Activated gamma-delta T cell (primary cell): ENCODE measurements around the gene CCDC13.

Experiments
- DNase-seq: peaks from one replicate; lab custom pipeline; 2025; lab: John Stamatoyannopoulos, UW

The CCDC13 gene

GRCh38 chr3:42732829-42733459 is 40.1 kb downstream of the CCDC13 start:
- no peak for DNase-seq

- no peak for DNase-seq
These were observed 40.7 kb downstream of the CCDC13 start for GRCh38 chr3:42732196-42732828.

GRCh38 chr3:42731476-42732195 is 41.4 kb downstream of the CCDC13 start:
- DNase-seq: no peak

- no peak for DNase-seq
These were observed 42.2 kb downstream of the CCDC13 start for GRCh38 chr3:42730706-42731420.

GRCh38 chr3:42730294-42730693 is 42.8 kb downstream of the CCDC13 start:
- DNase-seq: no peak

- no peak for DNase-seq
These were observed 43.5 kb downstream of the CCDC13 start for GRCh38 chr3:42729404-42730145.

- DNase-seq: no peak
These were observed 44.2 kb downstream of the CCDC13 start for GRCh38 chr3:42728668-42729364.

GRCh38 chr3:42728056-42728455 is 45.0 kb downstream of the CCDC13 start:
- no peak for DNase-seq

GRCh38 chr3:42725454-42725853 is 47.6 kb downstream of the CCDC13 start:
- DNase-seq: no peak

- no peak for DNase-seq
These were observed 49.8 kb downstream of the CCDC13 start for GRCh38 chr3:42723219-42723618.
